ENCODE data around the gene CLDN15.
"Not testable (repeated sequence)": the region's sequence is repeated elsewhere in the genome, so short reads cannot be mapped to it uniquely, and the experiment has no call there.

CLDN15 gene

GRCh38 chr7:101216860-101217387 lies 20.7 kb downstream of the CLDN15 start:
- Histone ChIP-seq H3K9me3 (ENCODE audit: insufficient read depth, low read depth, low read length) (no peaks in the 10 kb centered on the region), H3K27ac (ENCODE audit: low read length) (no peak overlapping the region), H3K27me3 (ENCODE audit: insufficient read depth, low read length) (peaks cover 5% of the 10 kb centered on the region; the same call in 1 of the 2 replicates), H3K36me3 (ENCODE audit: insufficient read depth, low read depth, low read length) (no peaks in the 10 kb centered on the region), H3K4me1 (ENCODE audit: insufficient read depth, low read length) (no peaks in the 10 kb centered on the region; the same call in 1 of the 2 replicates), H3K9ac (ENCODE audit: low read depth, low read length) (peak overlapping the region; percentile 70; the same call in 1 of the 2 replicates), H3K4me3 (ENCODE audit: low read length) (peak overlapping the region; percentile 90)

- Histone ChIP-seq H3K27me3 (ENCODE audit: insufficient read depth, low read length) (peaks cover 5% of the 10 kb centered on the region; the same call in 1 of the 2 replicates), H3K9me3 (ENCODE audit: insufficient read depth, low read depth, low read length) (no peaks in the 10 kb centered on the region), H3K4me1 (ENCODE audit: insufficient read depth, low read length) (no peaks in the 10 kb centered on the region; the same call in 1 of the 2 replicates), H3K27ac (ENCODE audit: low read length) (no peak overlapping the region), H3K9ac (ENCODE audit: low read depth, low read length) (peak overlapping the region; percentile 70; the same call in 1 of the 2 replicates), H3K36me3 (ENCODE audit: insufficient read depth, low read depth, low read length) (no peaks in the 10 kb centered on the region; the same call in 1 of the 2 replicates), H3K4me3 (ENCODE audit: low read length) (peak overlapping the region; percentile 90)
Observed at GRCh38 chr7:101216001-101216859, 21.4 kb downstream of the CLDN15 start.

GRCh38 chr7:101212014-101212413 lies 25.6 kb downstream of the CLDN15 start:
- H3K27ac ChIP-seq (ENCODE audit: low read length), result no peak overlapping the region
- no peaks in the 10 kb centered on the region for H3K9me3 ChIP-seq (ENCODE audit: insufficient read depth, low read depth, low read length)
- H3K9ac ChIP-seq (ENCODE audit: low read depth, low read length), result no peak overlapping the region
- H3K36me3 ChIP-seq (ENCODE audit: insufficient read depth, low read depth, low read length), result peaks cover 10% of the 10 kb centered on the region
- peaks cover 5% of the 10 kb centered on the region; the same call in 1 of the 2 replicates for H3K27me3 ChIP-seq (ENCODE audit: insufficient read depth, low read length)
- H3K4me3 ChIP-seq (ENCODE audit: low read length), result no peak overlapping the region
- no peaks in the 10 kb centered on the region; the same call in 1 of the 2 replicates for H3K4me1 ChIP-seq (ENCODE audit: insufficient read depth, low read length)

DNA sequence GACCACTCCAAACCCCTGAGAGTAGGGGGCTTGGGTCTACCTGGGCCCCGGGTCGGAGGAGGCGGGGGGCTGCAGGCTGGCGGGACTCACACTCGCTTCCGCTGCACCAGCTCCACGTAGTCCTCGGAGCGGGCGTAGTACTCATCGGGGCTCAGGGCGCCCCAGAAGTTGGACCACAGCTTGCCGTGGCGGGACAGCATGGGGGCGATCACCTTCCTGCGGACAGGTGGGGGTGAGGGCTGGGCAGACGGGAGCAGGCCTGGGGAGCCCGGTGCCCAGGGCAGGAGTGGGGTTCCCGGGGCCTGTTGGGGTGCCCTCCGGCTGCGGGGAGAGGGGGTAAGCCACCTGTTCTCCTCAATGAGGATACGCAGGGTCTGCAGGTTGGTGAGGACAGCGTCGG lies 26.1 kb downstream of the CLDN15 start:
- H3K9ac ChIP-seq (ENCODE audit: low read depth, low read length), result no peak overlapping the region
- no peaks in the 10 kb centered on the region; the same call in 1 of the 2 replicates for H3K4me1 ChIP-seq (ENCODE audit: insufficient read depth, low read length)
- H3K27me3 ChIP-seq (ENCODE audit: insufficient read depth, low read length), result peaks cover 3% of the 10 kb centered on the region; the same call in 1 of the 2 replicates
- peaks cover 10% of the 10 kb centered on the region for H3K36me3 ChIP-seq (ENCODE audit: insufficient read depth, low read depth, low read length)
- H3K9me3 ChIP-seq (ENCODE audit: insufficient read depth, low read depth, low read length), result no peaks in the 10 kb centered on the region
- H3K27ac ChIP-seq (ENCODE audit: low read length), result no peak overlapping the region
- no peak overlapping the region for H3K4me3 ChIP-seq (ENCODE audit: low read length)

DNA sequence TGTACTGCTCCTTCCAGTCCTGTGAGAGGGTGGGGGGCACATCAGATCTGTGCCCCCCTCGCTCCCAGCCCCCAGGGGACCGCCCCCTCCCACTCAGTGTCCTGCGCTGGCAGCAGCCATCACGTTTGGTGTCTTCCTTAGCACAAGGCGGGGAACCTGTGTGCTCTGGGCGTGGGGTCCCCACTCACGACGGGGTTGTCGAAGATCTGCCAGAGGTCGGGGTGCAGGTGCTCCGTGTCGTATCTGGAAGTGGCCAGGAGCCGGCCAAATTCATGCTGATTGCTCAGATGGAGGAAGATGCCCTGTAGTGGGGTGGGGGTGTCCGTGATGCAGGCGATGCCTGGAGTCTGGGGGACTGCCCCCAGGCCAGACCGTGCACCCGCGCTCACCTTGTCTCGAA lies 27.5 kb downstream of the CLDN15 start:
- Histone ChIP-seq H3K27me3 (ENCODE audit: insufficient read depth, low read length) (no peaks in the 10 kb centered on the region), H3K4me1 (ENCODE audit: insufficient read depth, low read length) (no peaks in the 10 kb centered on the region), H3K27ac (ENCODE audit: low read length) (no peak overlapping the region), H3K4me3 (ENCODE audit: low read length) (no peak overlapping the region), H3K9ac (ENCODE audit: low read depth, low read length) (no peak overlapping the region), H3K9me3 (ENCODE audit: insufficient read depth, low read depth, low read length) (no peaks in the 10 kb centered on the region), H3K36me3 (ENCODE audit: insufficient read depth, low read depth, low read length) (peaks cover 10% of the 10 kb centered on the region)

GRCh38 chr7:101208794-101209193 lies 28.8 kb downstream of the CLDN15 start:
- H3K27me3 ChIP-seq (ENCODE audit: insufficient read depth, low read length), result peaks cover 1% of the 10 kb centered on the region; the same call in 1 of the 2 replicates
- H3K4me1 ChIP-seq (ENCODE audit: insufficient read depth, low read length), result no peaks in the 10 kb centered on the region
- H3K36me3 ChIP-seq (ENCODE audit: insufficient read depth, low read depth, low read length), result peaks cover 10% of the 10 kb centered on the region
- no peak overlapping the region for H3K9ac ChIP-seq (ENCODE audit: low read depth, low read length)
- H3K9me3 ChIP-seq (ENCODE audit: insufficient read depth, low read depth, low read length), result no peaks in the 10 kb centered on the region
- no peak overlapping the region for H3K27ac ChIP-seq (ENCODE audit: low read length)
- no peak overlapping the region for H3K4me3 ChIP-seq (ENCODE audit: low read length)

GRCh38 chr7:101207459-101207858 lies 30.1 kb downstream of the CLDN15 start:
- Histone ChIP-seq H3K36me3 (ENCODE audit: insufficient read depth, low read depth, low read length) (peaks cover 10% of the 10 kb centered on the region), H3K9me3 (ENCODE audit: insufficient read depth, low read depth, low read length) (no peaks in the 10 kb centered on the region), H3K27me3 (ENCODE audit: insufficient read depth, low read length) (peaks cover 14% of the 10 kb centered on the region; the same call in 1 of the 2 replicates), H3K27ac (ENCODE audit: low read length) (no peak overlapping the region), H3K4me3 (ENCODE audit: low read length) (no peak overlapping the region), H3K9ac (ENCODE audit: low read depth, low read length) (no peak overlapping the region), H3K4me1 (ENCODE audit: insufficient read depth, low read length) (no peaks in the 10 kb centered on the region)

- no peak overlapping the region for H3K9ac ChIP-seq (ENCODE audit: low read depth, low read length)
- H3K4me3 ChIP-seq (ENCODE audit: low read length), result no peak overlapping the region
- no peaks in the 10 kb centered on the region for H3K9me3 ChIP-seq (ENCODE audit: insufficient read depth, low read depth, low read length)
- H3K36me3 ChIP-seq (ENCODE audit: insufficient read depth, low read depth, low read length), result peaks cover 10% of the 10 kb centered on the region
- H3K27me3 ChIP-seq (ENCODE audit: insufficient read depth, low read length), result peaks cover 22% of the 10 kb centered on the region; the same call in 1 of the 2 replicates
- no peak overlapping the region for H3K27ac ChIP-seq (ENCODE audit: low read length)
- H3K4me1 ChIP-seq (ENCODE audit: insufficient read depth, low read length), result no peaks in the 10 kb centered on the region
Observed at GRCh38 chr7:101206665-101207042, 30.9 kb downstream of the CLDN15 start.

GRCh38 chr7:101205901-101206664 lies 31.5 kb downstream of the CLDN15 start:
- no peak overlapping the region for H3K4me3 ChIP-seq (ENCODE audit: low read length)
- peaks cover 10% of the 10 kb centered on the region for H3K36me3 ChIP-seq (ENCODE audit: insufficient read depth, low read depth, low read length)
- no peaks in the 10 kb centered on the region for H3K9me3 ChIP-seq (ENCODE audit: insufficient read depth, low read depth, low read length)
- H3K27me3 ChIP-seq (ENCODE audit: insufficient read depth, low read length), result peaks cover 27% of the 10 kb centered on the region; the same call in 1 of the 2 replicates
- H3K4me1 ChIP-seq (ENCODE audit: insufficient read depth, low read length), result no peaks in the 10 kb centered on the region; the same call in 1 of the 2 replicates
- no peak overlapping the region for H3K9ac ChIP-seq (ENCODE audit: low read depth, low read length)
- no peak overlapping the region for H3K27ac ChIP-seq (ENCODE audit: low read length)

- H3K27me3 ChIP-seq (ENCODE audit: insufficient read depth, low read length), result peaks cover 32% of the 10 kb centered on the region; the same call in 1 of the 2 replicates
- not testable (repeated sequence) for H3K4me3 ChIP-seq (ENCODE audit: low read length); H3K27ac ChIP-seq (ENCODE audit: low read length); H3K9ac ChIP-seq (ENCODE audit: low read depth, low read length); H3K4me1 ChIP-seq (ENCODE audit: insufficient read depth, low read length); H3K36me3 ChIP-seq (ENCODE audit: insufficient read depth, low read depth, low read length); H3K9me3 ChIP-seq (ENCODE audit: insufficient read depth, low read depth, low read length)
Observed at GRCh38 chr7:101203740-101204738, 33.6 kb downstream of the CLDN15 start.

Measured in iPS-20b (cell line).